ENCODE data around the gene COL8A2. TPM values are rescaled to one million over a fixed set of nuclear protein-coding genes. Genes with fewer than 3 reads are reported as not detected.

COL8A2 gene
- total RNA-seq, 1 donor from 2014 or later, result 10.7 TPM

DNA sequence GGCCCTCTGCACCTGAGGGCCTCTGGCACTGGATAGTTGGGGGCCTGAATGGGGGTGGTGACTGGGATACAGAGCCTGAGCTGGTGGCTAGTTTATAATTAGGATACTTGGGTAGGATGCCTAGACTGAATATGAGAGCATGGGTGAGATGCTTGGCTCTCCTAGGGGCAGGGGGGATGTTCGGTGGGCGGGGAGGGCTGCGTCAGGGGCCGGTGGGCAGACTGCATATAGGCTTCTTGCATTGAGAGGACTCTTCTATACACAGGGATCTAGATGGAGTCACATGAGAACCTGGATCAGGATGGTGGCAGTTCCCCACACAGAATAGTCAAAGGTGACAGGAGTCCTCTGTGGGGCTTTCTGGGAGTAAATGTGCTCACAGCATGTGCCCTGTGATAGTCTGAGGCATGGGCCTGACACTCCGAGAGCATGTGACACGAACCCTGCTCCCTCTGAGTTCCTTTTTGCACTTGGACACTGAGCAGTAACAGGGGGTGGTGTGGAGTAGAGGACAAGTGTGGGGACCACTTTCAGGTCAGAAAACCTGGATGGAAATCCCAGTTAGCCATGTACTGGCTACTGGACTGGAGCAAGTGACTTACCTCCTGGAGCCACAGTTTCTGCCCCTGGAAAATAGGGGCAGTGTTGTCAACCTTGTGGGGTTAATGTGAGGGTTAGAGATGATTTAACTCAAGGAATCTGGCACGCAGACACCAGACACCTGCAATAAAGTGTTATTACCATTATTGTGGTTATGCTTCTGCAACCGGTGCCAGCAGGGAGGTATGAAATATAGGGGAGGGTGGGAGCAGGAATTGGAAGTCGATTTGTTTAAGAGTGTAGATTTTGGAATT, 33.2 kb upstream of the COL8A2 start:
- no peak for DNase-seq

DNA sequence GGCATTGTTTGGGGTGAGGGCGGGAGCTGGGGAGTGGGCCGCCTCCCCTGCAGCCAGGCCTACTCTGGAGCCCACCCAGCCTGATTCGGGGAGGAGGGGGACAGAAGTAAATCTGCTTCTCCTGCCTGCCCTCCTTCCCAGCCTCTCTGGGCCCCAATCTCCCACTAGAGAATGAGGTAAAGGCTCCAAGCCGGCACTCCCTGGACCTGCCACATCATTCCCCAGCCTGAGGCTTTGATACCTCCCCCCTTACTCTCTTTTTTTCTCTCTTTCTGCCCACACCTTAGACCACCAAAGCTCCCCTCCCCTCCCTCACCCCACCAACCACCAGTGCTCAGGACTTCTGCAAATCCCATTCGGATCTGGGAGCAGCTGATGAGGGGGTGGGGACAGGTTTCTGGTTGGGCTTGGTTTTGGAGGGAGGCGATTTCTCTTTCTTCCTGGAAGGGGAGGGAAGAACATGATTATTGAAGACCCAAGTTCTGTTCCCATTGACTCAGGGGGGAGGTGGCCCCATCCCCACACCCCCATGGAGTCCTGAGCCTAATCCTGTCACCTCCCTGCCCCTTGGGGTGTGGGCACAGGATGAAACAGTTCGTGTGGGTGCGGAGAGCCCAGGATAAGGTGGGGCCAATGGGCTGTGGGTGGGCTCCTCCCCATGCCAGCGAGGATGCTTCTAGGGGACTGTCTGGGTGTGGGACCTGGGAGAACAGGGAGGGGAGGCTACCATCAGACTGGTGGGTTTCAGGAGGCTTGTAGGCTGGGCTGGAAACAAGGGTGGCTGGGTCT, 32.3 kb upstream of the COL8A2 start:
- peak; percentile 49 for DNase-seq

DNA sequence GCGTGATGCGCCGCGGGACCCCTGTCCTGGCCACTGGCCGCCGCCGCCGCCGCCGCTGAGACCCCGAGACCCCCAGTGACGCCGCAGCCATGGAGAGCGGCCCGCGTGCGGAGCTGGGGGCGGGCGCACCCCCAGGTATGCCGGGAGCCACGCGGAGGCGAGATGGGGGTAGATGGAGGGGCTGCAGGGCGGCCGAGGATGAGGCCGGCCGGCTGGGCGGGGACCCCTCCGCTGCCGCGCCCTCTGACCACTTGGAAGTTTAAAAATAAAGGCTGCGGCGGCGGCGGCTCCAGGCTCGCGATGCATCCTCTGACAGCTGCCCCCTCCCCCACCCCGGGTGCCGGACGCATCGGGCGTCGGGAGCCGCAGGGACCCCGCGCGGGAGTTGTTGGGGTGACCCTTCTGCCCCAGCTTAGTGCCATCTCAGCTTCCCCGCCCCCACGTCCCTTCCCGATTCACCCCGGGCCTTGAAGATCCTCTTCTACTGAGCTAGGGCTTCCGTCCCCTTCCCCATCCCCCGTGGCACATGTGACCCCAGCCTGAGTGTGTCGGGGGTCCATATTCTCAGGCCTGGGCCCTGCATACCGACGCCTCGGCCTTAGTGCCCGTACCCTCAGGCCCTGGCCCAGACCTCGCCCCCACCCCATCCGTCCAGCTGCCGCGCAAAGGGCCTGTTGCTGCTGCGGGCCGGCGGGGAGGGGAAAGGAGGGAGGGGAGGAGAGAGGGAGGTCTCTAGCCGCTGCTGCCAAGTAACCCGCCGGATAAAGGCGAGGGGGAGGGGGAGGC, 31.5 kb upstream of the COL8A2 start:
- DNase-seq, result peak; percentile 75

DNA sequence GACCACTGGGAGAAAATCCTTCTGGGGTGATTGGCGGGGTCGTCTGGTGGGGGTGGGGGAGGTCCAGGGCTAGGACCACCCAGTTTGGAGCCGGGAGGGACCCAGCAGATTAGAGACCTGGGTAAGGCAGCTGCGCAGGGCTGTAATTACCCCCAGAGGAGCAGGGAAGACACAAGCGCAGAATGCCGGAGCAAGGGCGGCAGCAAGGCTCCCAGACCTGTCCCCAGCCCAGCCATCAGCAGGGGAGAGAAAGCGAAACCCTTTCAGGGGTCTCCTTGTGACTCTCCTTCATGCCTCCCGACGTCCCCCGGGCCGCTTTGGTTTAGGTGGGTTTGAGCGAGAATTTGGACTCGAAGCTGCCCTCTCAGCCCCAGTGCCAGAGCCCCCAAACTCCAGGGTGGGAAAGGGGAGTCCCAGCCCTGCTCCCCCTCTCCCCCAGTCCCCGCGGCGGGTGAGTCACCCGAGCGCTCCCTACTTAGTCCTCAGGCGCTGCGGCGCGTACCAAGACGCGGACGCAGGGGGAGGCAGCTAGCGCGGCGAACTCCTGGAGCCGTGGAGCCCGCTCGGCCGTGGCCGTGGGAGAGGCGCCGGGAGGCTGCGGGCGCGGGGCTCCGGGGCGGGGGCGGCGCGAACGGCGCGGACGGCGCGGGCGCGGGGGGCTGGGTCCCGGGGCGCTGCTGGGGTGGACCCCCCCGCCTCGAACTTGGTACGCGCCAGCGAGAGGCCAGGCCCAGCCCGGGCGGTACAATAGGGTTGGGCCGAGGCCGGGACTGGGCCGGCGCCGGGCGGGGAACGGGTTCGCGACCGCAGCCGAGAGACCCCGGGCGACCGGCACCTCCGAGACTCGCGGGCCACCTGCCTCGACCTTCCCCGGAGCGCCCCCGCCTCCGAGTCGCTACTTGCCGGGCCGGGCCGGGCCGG, 30.6 kb upstream of the COL8A2 start, which contains the start of gene MAP7D1:
Gene MAP7D1 (plus strand): TSS at position 753 of the 921 bp plus-strand sequence. CDS start 258 bp downstream, outside the sequence.
- DNase-seq, result peak; percentile 61

DNA sequence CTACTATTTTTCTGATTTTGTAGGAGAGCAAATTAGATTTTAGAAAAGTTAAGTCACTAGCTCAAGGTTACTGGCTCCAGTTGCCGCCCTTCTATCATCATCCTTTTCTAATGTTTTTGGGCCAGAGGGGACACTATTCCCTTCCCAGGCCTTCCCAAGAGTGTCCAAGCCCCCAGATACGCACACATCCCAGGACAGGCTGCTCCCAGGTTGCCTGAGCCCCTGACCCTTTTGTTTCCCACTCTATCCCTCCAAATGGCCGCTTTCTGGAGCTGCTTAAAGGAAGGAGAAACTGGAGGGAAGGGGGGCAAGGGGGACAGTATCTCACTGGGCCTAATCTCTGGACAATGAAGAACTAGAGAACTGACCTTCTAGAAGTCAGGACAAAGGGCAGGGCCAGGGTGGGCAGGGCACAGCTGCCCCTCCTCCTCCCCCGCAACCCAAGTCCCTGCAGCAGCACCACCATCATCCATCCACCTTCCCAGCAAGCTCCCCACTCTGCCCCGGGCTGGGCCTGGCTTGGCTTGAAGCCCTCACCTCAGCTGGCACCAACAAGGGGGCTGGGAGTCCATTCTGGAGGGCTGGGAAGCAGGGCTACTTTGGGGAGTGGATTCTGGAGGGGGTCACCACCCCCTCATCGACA, 29.9 kb upstream of the COL8A2 start:
- no peak for DNase-seq

DNA sequence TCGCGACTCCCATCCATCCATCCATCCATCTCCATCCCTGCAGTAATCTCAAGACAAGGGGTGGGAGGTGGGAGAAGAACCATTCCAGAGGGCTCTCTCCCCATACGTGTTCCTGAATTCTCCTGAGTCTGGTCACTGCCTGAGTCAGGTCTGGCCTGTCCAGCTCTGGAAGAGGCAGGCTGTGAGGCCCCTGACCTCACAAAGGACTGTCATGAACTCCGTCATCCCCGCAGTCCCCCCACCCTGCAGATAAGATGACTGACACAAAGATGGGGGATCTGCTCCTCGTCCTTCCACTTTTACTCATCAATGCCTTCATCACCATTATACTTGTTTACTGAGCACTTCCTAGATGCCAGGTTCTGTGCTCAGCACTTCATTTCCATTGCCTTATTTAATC, 29.3 kb upstream of the COL8A2 start:
- no peak for DNase-seq

DNA sequence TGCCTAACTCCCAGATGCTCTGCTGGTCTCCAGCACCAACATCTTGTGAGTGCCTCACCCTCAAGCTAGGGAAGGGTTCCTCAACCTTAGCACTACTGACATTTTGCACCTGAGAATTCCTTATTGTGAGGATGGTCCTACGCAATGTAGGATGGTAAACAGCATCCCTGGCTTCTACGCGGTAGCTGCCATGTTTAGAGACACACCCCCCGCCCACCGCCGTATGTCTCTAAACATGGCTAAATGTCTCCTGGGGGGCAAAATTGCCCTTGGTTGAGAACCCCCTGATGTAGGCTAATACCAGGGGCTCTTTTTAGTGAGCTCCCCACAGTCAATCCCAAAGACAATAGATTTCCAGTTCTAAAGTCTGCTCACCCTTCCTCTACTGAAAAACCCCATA, 28.5 kb upstream of the COL8A2 start:
- no peak for DNase-seq

DNA sequence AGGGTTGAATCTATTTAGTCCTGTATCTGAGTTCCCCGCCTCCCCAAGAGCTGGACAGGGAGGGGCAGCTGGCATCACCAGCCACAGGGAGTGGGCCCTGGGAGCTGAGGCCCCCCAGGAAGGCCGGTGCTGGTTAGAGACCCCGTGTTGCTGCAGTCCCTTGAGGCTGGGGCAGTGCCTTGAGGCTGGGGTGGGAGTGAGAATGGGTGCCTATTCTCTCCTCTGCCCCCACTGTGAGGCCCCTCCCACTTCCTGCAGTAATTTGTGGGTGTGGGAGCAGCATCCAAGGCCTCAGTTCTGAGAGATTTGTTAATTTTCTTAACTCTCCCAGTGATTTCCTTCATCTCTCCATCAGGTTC, 26.8 kb upstream of the COL8A2 start:
- no peak for DNase-seq

DNA sequence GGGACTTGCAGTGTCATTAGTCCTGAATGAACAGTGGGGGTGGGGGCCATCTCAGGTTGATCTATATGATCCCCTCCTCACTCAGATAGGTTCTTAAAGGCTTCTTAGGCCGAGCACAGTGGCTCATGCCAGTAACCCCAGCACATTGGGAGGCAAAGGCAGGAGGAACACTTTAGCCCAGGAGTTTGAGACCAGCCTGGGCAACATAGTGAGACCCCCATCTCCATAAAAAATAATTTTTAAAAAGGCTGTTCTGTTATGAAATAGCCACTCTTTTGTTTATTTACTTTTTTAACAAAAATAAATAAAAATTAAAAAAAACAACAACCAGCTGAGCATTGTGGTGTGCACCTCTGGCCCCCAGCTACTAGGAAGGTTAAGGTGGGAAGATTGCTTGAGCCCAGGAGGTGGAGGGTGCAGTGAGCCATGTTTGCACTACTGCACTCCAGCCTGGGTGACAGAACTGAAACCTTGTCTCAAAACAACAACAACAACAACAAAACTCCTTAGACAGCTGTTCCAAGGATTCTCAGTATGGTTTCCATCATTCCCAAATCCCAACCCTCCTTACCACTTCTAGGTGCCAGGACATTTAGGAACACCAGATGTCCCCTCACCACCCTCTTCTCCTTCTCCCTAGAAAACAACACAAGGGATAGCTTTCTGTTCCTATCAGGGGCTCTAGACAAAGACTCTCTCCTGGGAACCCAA, 26.3 kb upstream of the COL8A2 start:
- DNase-seq, result peak; percentile 61

DNA sequence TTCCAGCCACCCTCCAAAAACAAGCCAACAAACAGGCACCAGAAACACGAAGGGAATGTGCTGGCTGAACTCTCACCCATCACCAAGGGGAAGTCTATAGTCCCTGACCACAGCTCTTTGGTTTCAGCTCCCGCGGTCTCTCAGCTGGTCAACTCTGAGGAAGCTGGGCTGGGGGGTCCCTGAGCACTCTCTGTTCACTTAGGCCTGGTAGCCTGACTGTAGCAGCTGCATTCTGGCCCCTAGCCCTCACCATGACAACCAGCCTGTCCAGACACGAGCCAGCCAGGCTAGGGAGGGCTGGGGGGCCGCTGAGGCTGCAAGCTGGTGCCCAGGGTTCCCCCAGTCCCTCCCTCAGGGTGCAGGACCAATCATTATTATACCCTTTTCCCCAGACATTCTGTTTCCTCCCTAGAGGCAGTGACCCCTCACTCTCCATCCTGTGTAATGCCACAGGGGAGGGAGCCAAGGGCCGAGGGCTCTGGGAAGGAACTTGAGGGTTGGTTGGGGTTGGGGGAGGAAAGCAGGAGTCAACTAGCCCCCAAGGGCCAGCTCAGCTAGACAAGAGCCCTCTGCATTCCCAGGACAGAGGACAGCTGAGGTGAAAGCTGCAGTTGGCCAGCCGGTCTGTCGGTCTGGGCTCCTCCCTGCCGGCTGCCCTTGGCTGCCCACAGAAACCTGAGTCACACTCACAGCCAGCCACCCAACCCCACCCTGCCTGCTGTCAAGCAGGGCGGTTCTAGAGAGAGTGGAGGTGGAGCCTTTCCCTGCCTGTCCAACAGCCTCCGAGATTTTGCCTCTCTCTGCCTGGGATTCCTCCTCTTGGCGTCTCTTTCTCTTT, 25.5 kb upstream of the COL8A2 start:
- peak; percentile 75 for DNase-seq

DNA sequence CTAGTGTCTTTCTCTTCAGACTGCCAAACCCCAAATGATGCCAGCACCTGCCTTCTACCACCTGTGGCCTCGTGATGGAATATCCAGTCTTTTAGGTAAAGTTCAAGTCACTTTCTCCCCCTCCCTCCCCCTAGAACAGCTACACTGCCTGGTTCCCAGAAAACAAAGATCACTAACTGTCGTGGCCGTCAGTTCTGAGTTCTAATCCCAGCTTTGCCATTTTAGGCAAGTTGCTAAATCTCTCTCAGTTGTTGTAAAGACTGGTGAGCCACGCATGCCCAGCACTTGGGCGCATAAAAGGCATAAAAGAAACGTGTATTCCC, 24.9 kb upstream of the COL8A2 start:
- DNase-seq, result no peak

DNA sequence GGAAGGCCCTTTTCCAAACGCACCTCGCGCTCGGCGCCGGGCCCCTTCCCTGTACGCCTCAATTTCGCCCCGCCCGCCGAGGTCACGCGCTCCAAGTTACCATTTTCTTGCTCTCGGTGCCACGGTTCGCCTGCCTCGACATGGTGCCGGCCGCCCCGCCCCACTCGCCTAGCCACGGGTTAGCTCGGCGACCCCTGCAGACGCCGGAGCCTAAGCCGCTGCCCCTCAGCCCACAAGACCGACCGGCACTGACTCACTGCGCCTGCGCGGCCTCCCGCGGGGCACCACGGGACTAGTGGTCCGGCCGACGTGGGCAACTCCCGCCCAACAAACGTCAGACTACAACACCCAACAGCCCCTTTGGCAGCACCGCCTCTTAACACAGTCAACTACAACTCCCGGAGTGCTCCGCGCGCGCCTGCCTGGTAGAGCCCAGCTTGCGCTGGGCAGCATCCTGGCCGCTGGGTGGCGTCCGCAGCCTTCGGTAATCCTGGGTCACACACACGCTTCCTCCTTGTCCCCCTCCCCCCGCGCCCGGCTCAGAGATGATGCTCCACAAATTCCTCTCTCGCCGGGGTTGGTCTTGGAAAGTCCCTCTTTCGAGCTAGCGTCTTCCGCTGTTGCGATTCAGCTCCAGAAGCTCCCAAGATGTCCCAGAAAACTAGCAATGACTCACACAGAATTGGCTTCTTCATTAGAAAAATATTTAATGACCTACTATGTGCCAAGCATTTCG, 24.4 kb upstream of the COL8A2 start, which contains the start of gene TRAPPC3:
Gene TRAPPC3 (minus strand): TSS at position 250 of the 736 bp plus-strand sequence. CDS start 108 bp downstream, at position 142.
- peak; percentile 99 for DNase-seq

DNA sequence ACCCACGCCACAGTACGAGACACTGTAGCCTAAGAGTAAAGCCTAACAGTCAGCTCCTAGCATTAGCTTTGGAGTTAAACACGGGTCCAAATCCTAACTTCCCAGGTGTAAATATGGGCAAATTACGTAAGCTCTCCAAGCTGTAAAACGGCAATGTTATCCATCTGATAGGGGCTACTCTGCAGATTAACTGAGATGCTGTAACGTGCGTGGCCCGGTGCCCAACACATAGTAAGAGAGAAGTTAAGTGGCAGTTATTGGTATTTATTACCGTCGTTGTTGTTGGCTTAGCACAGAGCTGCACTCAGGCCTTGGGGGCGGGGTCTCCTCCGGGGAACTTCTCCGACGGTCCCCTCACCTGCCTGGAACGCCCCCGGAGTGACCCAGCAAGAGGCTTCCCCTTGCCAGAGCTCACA, 23.8 kb upstream of the COL8A2 start:
- DNase-seq, result peak; percentile 69

DNA sequence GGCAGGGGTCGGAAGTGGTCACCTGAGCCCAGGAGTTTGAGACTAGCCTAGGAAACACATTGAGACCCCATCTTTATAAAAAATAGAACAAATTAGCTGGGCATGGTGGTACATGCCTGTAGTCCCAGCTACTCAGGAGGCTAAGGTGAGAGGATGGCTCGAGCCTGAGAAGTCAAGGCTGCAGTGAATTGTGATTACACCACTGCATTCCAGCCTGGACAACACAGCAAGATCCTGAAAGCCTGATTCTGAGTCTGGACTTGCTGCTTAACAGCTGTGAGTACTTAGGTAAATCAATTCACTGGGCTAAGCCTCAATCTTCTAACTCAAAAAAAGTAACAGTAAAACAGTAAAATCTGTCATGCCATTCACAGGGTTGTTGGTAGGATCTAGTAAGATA, 19.4 kb upstream of the COL8A2 start:
- no peak for DNase-seq

DNA sequence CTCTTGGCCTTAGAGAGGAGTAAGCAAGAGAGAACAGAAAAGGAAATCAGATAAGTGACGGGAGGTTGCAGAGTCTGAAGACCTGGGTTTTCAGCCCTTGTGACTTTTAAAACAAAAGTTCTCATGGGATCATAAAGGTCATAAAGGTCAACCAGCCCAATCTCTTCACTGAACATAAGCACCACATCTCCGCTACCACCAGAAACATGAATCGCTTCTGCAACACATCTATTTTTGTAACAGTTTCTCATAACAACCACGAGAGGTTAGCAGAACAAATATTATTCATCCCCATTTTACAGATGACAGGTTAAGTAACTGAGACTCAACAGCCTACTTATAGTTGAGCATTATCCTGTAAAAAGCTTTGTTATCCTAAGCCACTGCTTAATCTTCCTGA, 18.4 kb upstream of the COL8A2 start:
- DNase-seq, result no peak

DNA sequence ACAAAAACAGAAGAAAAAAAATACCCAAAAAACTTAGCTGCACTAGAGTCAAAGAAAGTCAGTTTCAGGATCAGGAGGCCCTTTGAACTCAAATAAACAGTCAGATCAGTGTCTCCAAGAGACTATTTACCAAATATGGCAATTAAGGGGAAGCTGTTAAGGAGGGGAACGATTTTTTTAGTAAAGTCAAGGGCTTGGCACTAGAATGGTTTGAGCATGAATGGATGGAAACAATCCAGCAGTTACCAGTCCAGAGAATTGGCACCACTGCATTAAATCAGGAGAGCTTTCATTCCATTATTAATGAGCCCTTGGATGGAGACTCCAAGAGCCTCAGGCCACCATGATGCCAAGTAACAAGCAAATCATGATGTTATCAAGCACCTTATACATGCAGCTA, 17.1 kb upstream of the COL8A2 start:
- no peak for DNase-seq

DNA sequence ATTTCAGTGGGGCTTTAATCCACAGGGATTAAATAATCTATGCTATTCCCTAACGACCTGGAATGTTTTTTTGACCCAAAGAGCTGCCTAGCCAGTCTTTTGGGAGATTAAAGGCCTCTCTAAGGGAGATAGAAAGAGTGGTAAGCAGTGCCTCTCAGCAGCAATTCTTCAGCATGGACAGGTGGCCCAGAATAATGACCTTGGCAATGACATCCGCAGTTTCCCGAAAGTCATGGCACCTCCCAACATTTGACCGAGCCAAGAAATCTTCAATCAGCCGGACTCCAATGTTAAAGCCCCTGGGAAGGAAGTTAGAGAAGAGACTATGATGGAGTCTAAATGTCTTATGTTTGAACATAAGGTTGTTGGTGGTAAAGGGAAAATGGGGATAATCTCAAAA, 14.5 kb upstream of the COL8A2 start:
- DNase-seq, result no peak

DNA sequence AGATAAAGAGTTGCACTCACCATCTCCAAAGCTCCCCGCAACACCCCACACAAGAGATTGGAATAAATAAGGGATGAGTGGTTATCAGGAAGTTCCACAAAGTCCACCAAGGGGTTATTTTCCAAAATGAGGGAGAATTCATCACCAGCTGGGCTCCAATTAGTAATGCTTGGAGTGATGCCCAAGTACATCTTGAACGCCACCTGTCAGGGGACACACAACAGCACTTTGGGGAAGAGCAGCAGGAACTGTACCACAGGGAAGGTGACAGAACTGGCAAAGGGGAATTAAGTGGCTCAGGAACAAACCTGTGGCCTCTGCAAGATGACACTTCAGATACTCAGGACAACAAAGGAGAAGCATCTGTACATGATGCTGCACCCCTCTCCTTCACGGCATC, 12.8 kb upstream of the COL8A2 start:
- no peak for DNase-seq

DNA sequence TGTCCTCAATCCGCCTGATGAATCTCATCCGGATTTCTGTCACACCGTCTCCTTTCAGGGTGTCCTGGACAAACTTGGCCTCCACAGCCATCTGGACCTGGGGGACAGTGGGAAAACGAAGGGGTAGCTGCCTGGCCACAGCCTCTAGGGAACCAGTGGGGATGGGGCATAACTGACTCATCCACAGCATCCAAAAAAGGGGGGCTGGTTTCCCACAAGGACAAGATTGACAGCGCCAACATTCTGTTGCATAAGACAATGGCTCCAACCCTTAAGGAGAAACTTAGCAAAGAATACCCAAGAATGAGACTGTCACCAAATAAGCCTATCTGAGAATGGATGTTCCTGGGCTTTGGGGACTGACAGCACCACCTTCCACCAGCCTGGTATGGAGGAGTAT, 12.2 kb upstream of the COL8A2 start:
- no peak for DNase-seq
